ENCODE measurements around the gene CASS4. TPM values are rescaled to one million over a fixed set of nuclear protein-coding genes. Genes with fewer than 3 reads are reported as not detected.

Gene CASS4
- total RNA-seq, 1 experiment from 2014 or later: not detected

DNA sequence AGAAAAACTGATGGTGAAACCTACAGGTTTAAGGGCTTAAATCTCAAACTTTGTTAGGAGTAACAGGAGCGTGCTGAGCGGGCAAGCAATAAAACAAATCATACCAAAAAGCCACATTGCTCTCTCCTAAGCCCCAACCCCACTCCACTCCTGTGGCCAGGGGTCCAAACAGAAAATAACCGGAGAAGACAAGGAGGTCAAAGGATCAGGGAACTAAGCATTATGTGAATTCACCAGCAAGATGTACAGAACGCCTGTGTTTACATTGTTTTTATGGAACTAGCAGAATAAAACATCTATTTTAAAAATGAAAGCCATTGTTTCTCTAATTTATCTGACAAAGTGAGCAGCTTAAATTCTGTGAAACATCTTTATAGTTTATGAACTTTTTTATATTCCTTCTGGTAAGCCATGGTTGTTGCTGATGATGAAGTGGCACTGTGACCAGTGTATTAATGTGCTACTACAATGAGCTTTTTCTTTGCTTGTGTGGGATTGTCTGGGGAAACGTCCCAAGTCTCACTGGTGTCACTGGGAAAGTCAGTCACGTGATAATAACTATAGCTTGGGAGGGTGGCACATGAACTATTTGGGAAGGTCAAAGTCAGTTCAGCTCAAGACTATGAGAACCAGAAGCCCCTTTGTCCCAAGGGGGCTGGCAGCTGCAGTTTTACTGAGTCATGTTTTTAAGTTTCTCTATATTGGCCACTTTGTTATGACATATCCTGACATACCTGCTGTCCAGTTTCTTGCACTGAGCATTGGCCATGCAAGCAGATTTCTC, 43.5 kb upstream of the CASS4 start:
- Mint-ChIP-seq H3K36me3 (ENCODE audit: insufficient read depth, unreplicated experiment) (peaks cover 55% of the 10 kb centered on the region), H3K9me3 (ENCODE audit: unreplicated experiment) (no peaks in the 10 kb centered on the region), H3K4me1 (ENCODE audit: insufficient read depth, unreplicated experiment) (no peaks in the 10 kb centered on the region), H3K4me3 (ENCODE audit: unreplicated experiment) (no peak overlapping the region), H3K27me3 (ENCODE audit: insufficient read depth, unreplicated experiment) (no peaks in the 10 kb centered on the region), H3K27ac (ENCODE audit: low read depth, unreplicated experiment) (no peak overlapping the region)
- no TSS peak for BruUV-seq (replicated peaks)
- ChIA-PET CTCF (interaction anchor here (0.5 to 1.0 kb wide), 4 partner anchors 15 to 121 kb away, joined by 3 to 4 read pairs (median 4); no protein-coding TSS in a partner anchor), POLR2A (interaction anchor here (1.8 to 2.6 kb wide), 2 partner anchors 9 to 24 kb away, joined by 4 to 13 read pairs; partner anchors contain the start of genes AURKA, CSTF1 and FAM210B)
- intact Hi-C loops (cut with micrococcal nuclease): no loop called here
- TF ChIP-seq CTCF (IDR thresholded peaks at IDR 0.05; ENCODE audit: unreplicated experiment): no peak
- DNase-seq (ENCODE audit: unreplicated experiment): no peak

DNA sequence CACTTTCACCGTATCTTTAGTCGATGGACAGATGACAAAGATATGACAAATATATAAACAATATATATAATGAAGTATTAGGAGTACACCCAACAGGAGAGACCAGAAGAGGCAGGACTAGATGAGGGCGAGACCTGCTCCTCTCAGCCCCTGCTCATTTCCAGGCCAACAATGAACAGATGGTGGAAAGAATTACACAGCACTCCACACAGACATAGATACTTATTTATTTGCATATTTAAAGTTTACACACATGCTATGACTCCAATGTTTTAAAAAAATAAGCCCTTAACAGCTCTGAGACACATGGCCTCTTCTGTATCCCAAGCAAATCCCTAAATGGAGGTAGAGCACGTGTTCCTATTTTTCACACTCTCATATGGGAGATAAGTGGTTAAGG, 42.9 kb upstream of the CASS4 start:
- ChIA-PET POLR2A (interaction anchor here (0.7 to 2.6 kb wide), 3 partner anchors 10 to 217 kb away, joined by 3 to 13 read pairs (median 4); partner anchors contain the start of genes AURKA, CSTF1 and FAM210B), CTCF (interaction anchor here (0.5 to 10.1 kb wide), 4 partner anchors 9 to 120 kb away, joined by 3 to 84 read pairs (median 4); partner anchors contain the start of gene FAM210B)
- Mint-ChIP-seq H3K36me3 (ENCODE audit: insufficient read depth, unreplicated experiment) (peaks cover 54% of the 10 kb centered on the region), H3K4me1 (ENCODE audit: insufficient read depth, unreplicated experiment) (no peaks in the 10 kb centered on the region), H3K9me3 (ENCODE audit: unreplicated experiment) (no peaks in the 10 kb centered on the region), H3K27ac (ENCODE audit: low read depth, unreplicated experiment) (no peak overlapping the region), H3K4me3 (ENCODE audit: unreplicated experiment) (no peak overlapping the region), H3K27me3 (ENCODE audit: insufficient read depth, unreplicated experiment) (no peaks in the 10 kb centered on the region)
- TF ChIP-seq CTCF (IDR thresholded peaks at IDR 0.05; ENCODE audit: unreplicated experiment): no peak
- DNase-seq (ENCODE audit: unreplicated experiment): no peak
- no TSS peak for BruUV-seq (replicated peaks)
- intact Hi-C loops (cut with micrococcal nuclease): no loop called here

DNA sequence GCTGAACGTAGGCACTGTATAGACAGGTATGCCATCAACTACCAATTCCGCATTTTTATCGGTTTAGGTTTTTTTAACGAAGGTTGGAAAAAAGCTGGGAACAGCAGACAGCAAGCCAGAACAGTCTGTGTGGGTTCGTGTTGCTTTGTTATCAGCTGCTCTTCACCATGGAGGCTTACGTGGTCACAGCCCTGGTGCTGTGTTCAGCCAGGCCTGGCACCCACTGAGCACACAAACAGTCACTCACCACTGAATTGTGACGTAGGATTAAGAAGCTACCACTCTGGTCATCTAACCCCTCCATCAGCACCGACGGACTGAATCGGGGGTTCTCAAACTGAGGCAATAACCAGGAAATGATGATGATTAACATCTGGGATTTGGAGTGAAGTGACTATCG, 40.1 kb upstream of the CASS4 start:
- Mint-ChIP-seq H3K4me1 (ENCODE audit: insufficient read depth, unreplicated experiment) (peaks cover 14% of the 10 kb centered on the region), H3K36me3 (ENCODE audit: insufficient read depth, unreplicated experiment) (peaks cover 39% of the 10 kb centered on the region), H3K9me3 (ENCODE audit: unreplicated experiment) (no peaks in the 10 kb centered on the region), H3K27ac (ENCODE audit: low read depth, unreplicated experiment) (no peak overlapping the region), H3K4me3 (ENCODE audit: unreplicated experiment) (no peak overlapping the region), H3K27me3 (ENCODE audit: insufficient read depth, unreplicated experiment) (no peaks in the 10 kb centered on the region)
- TF ChIP-seq CTCF (IDR thresholded peaks at IDR 0.05; ENCODE audit: unreplicated experiment): no peak
- ChIA-PET POLR2A (interaction anchor here (0.6 to 6.8 kb wide), 4 partner anchors 10 to 98 kb away, joined by 3 to 115 read pairs (median 9); partner anchors contain the start of gene FAM210B), CTCF (interaction anchor here (0.6 to 10.1 kb wide), 6 partner anchors 12 to 1715 kb away, joined by 3 to 84 read pairs (median 10); partner anchors contain the start of genes AURKA, CSTF1, FAM210B and MC3R)
- DNase-seq (ENCODE audit: unreplicated experiment): no peak
- intact Hi-C loops (cut with micrococcal nuclease): no loop called here
- BruUV-seq (replicated peaks): no TSS peak

- no peaks in the 10 kb centered on the region for H3K27me3 Mint-ChIP-seq (ENCODE audit: insufficient read depth, unreplicated experiment)
- no TSS peak for BruUV-seq (replicated peaks)
- peaks cover 14% of the 10 kb centered on the region for H3K4me1 Mint-ChIP-seq (ENCODE audit: insufficient read depth, unreplicated experiment)
- peaks cover 38% of the 10 kb centered on the region for H3K36me3 Mint-ChIP-seq (ENCODE audit: insufficient read depth, unreplicated experiment)
- CTCF ChIA-PET: interaction anchor here (0.9 to 10.1 kb wide), 8 partner anchors 12 to 204 kb away, joined by 3 to 84 read pairs (median 6); partner anchors contain the start of genes AURKA, CSTF1, FAM210B and MC3R
- no peak overlapping the region for H3K4me3 Mint-ChIP-seq (ENCODE audit: unreplicated experiment)
- H3K9me3 Mint-ChIP-seq (ENCODE audit: unreplicated experiment): no peaks in the 10 kb centered on the region
- DNase-seq (ENCODE audit: unreplicated experiment): no peak
- H3K27ac Mint-ChIP-seq (ENCODE audit: low read depth, unreplicated experiment): no peak overlapping the region
- intact Hi-C loops (cut with micrococcal nuclease): no loop called here
- no peak for TF ChIP-seq CTCF (IDR thresholded peaks at IDR 0.05; ENCODE audit: unreplicated experiment)
- POLR2A ChIA-PET: interaction anchor here (1.4 to 6.8 kb wide), 5 partner anchors 11 to 88 kb away, joined by 4 to 115 read pairs (median 14); partner anchors contain the start of genes AURKA, CSTF1 and FAM210B
These were observed 39.2 kb upstream of the CASS4 start for GRCh38 chr20:56372850-56373249.

All from MCF 10A (cell line).